HepG2 (cell line): Measurements from ENCODE around the gene SMDT1. TPM values are rescaled to one million over a fixed set of nuclear protein-coding genes. Genes with fewer than 3 reads are reported as not detected.
A peak's percentile ranks its signal among the peaks of the same experiment; 100 is the strongest.

Experiments
- CCDC6 ChIP-seq: sonication (generic); formaldehyde crosslinking; IDR thresholded peaks from 2 replicates; pipeline ENCODE4 v1.8.1; 2022; ENCODE audit warnings: mild to moderate bottlenecking, missing genetic modification reagents, moderate library complexity
- EHMT2 ChIP-seq: fragments of 200-600 bp; sonication (generic); IDR thresholded peaks from 2 replicates; pipeline ENCODE4 v1.7.0; 2017; ENCODE audit warnings: antibody characterized with exemption, low read depth, low read length, borderline replicate concordance
- GABPA ChIP-seq, 2 experiments: IDR thresholded peaks; 2 replicates each; pipeline ENCODE4 v1.6.1; 2011 to 2016; ENCODE audit warnings: low read depth in 2 of 2, low read length in 1 of 2, missing biosample characterization in 1 of 2, missing genetic modification characterization in 1 of 2
- GLI4 ChIP-seq: sonication (generic); formaldehyde crosslinking; IDR thresholded peaks from 2 replicates; pipeline ENCODE4 v1.5.1; 2020; ENCODE audit warnings: missing genetic modification reagents, mild to moderate bottlenecking, moderate library complexity, borderline replicate concordance
- HDAC1 ChIP-seq: sonication (generic); formaldehyde crosslinking; IDR thresholded peaks from 2 replicates; pipeline ENCODE4 v1.5.1; 2020; ENCODE audit warnings: mild to moderate bottlenecking, missing genetic modification reagents
- HDAC6 ChIP-seq: fragments of 200-600 bp; sonication (generic); IDR thresholded peaks from 2 replicates; pipeline ENCODE4 v1.7.0; 2017; ENCODE audit warnings: mild to moderate bottlenecking, antibody characterized with exemption, low read length, low read depth
- MBNL3 ChIP-seq: fragments of 250-450 bp; sonication (Bioruptor Pico); conservative IDR thresholded peaks from 2 replicates; pipeline ENCODE4 v1.8.0; 2022; ENCODE audit warnings: mild to moderate bottlenecking, inconsistent platforms
- MEIS1 ChIP-seq: sonication (generic); formaldehyde crosslinking; IDR thresholded peaks from 2 replicates; pipeline ENCODE4 v1.9.0; 2021; ENCODE audit warnings: mild to moderate bottlenecking, missing genetic modification reagents, moderate library complexity, borderline replicate concordance
- PTBP1 ChIP-seq: fragments of 200-400 bp; formaldehyde crosslinking; IDR thresholded peaks from 2 replicates; pipeline ENCODE4 v1.6.1; 2018; ENCODE audit warnings: low read length, low read depth; ENCODE audit not compliant: poor library complexity, severe bottlenecking
- TBL1XR1 ChIP-seq: fragments of 150-350 bp; IDR thresholded peaks from 2 replicates; pipeline ENCODE4 v1.6.1; 2014; ENCODE audit warnings: borderline replicate concordance, low read length; ENCODE audit not compliant: partially characterized antibody
- ZNF549 ChIP-seq: sonication (generic); formaldehyde crosslinking; IDR thresholded peaks from 2 replicates; pipeline ENCODE4 v1.5.0; 2020; ENCODE audit warnings: missing genetic modification reagents
- ZNF570 ChIP-seq: sonication (generic); formaldehyde crosslinking; IDR thresholded peaks from 2 replicates; pipeline ENCODE4 v1.4.0; 2020; ENCODE audit warnings: mild to moderate bottlenecking, missing genetic modification reagents, borderline replicate concordance
- ZNF678 ChIP-seq: sonication (generic); formaldehyde crosslinking; IDR thresholded peaks from 2 replicates; pipeline ENCODE4 v1.4.0; 2020; ENCODE audit warnings: mild to moderate bottlenecking, missing genetic modification reagents
- polyA plus RNA-seq, 8 experiments: library from polyadenylated mRNA; depleted of rRNA in 3 of 8; stranded (reverse) in 7 of 8; unstranded in 1 of 8; fragments of >200 nt; fragmentation: Illumina TruSeq in 4 of 8; extraction: Trizol in 4 of 8; gene quantifications; 2 replicates each; pipeline versions ENCODE4 v1.2.1 to v1.2.3, GENCODE V29; 2011 to 2016; ENCODE audit warnings: low read depth in 4 of 8, missing spikeins in 1 of 8, mixed read lengths in 1 of 8; ENCODE audit not compliant: insufficient read depth in 1 of 8
- total RNA-seq, 5 experiments: library from RNA; depleted of rRNA; stranded (reverse); fragments of >200 nt; fragmentation: Illumina TruSeq; extraction: Trizol; gene quantifications; 2 replicates each; pipeline ENCODE4 v1.2.3, GENCODE V29; 2016; ENCODE audit warnings: low read depth in 1 of 5
- TF ChIP-seq, protein P1 (sequence below): sonication (generic); formaldehyde crosslinking; IDR thresholded peaks from 2 replicates; pipeline ENCODE4 v1.5.1; 2020; ENCODE audit warnings: mild to moderate bottlenecking, moderate library complexity, missing genetic modification reagents
- TF ChIP-seq, protein P2 (sequence below): sonication (generic); formaldehyde crosslinking; IDR thresholded peaks from 2 replicates; pipeline ENCODE4 v1.4.0; 2020; ENCODE audit warnings: missing genetic modification reagents
- TF ChIP-seq, protein P3 (sequence below): sonication (generic); formaldehyde crosslinking; IDR thresholded peaks from 2 replicates; pipeline ENCODE4 v1.5.1; 2020; ENCODE audit warnings: missing genetic modification reagents, mild to moderate bottlenecking, borderline replicate concordance

The SMDT1 gene
- total and polyA plus RNA-seq, 2 of the 13 experiments (the other 11 are each of a cell fraction or from before 2014, with no cell fraction given): 8.3 to 26.6 TPM

DNA sequence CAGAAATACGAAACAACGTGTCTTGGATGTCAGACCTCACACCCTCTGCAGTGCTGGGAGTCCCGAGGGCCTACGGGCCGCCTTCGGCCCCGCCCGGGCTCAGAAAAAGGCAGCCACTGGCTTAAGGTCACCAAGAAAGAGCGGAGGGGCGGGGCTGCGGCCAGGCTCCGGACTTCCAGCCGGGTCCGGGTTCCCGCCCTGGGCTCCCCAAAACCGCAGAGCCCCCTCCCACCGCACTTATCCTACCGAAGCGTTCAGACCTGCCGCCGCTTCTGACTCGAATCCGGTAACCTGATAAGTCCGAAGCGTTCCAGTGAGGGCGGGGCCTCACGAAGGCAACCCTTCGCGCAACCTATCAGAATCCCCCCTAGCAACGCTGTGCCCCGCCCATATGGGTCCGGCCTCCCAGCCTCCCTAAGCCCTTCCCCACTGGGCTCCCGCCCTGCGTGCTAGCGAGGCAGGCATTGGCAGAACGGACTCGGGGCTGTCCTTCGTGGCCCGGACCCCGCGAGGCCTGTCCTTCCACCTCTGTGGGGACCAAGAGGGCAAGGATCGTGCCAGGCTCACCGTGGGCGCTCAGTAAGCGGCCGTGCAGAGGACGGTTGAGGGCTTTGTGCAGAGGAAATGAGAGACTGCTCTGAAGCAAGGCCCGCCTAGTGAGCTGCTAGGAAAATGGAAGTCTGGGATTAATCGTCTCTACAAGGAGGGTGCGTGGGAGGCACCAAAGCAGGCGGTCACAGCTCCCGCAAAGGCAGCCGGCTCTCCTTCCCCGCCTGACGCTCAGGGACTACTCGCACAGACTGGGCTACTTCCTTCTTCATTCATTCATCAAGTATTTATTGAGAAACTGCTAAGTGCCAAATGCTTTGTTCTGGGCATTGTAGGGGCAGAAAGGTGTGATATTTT lies 8.7 kb upstream of the SMDT1 start, which contains the start of gene NAGA (continued):
- TF ChIP-seq ZNF549 (CRISPR knock-in tag) (no peak), TBL1XR1 (no peak), EHMT2 (peak; percentile 53; the same call in 1 of the 2 replicates), ZNF678 (no peak; the same call in 1 of the 2 replicates), MBNL3 (no peak), GLI4 (CRISPR knock-in tag) (peak; percentile 78; the same call in 1 of the 2 replicates), ZNF570 (CRISPR knock-in tag) (0 out of 2 replicates have a peak, but pooled peaks have one; percentile 80), GABPA (IDR thresholded peaks at IDR 0.05; ENCODE audit: low read depth, low read length) (no peak), GABPA (CRISPR knock-in tag; IDR thresholded peaks at IDR 0.05; ENCODE audit: low read depth) (0 out of 2 replicates have a peak, but pooled peaks have one; percentile 48), CCDC6 (CRISPR knock-in tag) (peak; percentile 60; the same call in 1 of the 2 replicates), MEIS1 (CRISPR knock-in tag) (peak; percentile 43; the same call in 1 of the 2 replicates), HDAC6 (no peak), HDAC1 (CRISPR knock-in tag) (peak; percentile 95), PTBP1 (no peak)
- TF ChIP-seq, protein P1, sequence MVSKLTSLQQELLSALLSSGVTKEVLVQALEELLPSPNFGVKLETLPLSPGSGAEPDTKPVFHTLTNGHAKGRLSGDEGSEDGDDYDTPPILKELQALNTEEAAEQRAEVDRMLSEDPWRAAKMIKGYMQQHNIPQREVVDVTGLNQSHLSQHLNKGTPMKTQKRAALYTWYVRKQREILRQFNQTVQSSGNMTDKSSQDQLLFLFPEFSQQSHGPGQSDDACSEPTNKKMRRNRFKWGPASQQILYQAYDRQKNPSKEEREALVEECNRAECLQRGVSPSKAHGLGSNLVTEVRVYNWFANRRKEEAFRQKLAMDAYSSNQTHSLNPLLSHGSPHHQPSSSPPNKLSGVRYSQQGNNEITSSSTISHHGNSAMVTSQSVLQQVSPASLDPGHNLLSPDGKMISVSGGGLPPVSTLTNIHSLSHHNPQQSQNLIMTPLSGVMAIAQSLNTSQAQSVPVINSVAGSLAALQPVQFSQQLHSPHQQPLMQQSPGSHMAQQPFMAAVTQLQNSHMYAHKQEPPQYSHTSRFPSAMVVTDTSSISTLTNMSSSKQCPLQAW (CRISPR knock-in tag): peak; percentile 94
- TF ChIP-seq, protein P2, sequence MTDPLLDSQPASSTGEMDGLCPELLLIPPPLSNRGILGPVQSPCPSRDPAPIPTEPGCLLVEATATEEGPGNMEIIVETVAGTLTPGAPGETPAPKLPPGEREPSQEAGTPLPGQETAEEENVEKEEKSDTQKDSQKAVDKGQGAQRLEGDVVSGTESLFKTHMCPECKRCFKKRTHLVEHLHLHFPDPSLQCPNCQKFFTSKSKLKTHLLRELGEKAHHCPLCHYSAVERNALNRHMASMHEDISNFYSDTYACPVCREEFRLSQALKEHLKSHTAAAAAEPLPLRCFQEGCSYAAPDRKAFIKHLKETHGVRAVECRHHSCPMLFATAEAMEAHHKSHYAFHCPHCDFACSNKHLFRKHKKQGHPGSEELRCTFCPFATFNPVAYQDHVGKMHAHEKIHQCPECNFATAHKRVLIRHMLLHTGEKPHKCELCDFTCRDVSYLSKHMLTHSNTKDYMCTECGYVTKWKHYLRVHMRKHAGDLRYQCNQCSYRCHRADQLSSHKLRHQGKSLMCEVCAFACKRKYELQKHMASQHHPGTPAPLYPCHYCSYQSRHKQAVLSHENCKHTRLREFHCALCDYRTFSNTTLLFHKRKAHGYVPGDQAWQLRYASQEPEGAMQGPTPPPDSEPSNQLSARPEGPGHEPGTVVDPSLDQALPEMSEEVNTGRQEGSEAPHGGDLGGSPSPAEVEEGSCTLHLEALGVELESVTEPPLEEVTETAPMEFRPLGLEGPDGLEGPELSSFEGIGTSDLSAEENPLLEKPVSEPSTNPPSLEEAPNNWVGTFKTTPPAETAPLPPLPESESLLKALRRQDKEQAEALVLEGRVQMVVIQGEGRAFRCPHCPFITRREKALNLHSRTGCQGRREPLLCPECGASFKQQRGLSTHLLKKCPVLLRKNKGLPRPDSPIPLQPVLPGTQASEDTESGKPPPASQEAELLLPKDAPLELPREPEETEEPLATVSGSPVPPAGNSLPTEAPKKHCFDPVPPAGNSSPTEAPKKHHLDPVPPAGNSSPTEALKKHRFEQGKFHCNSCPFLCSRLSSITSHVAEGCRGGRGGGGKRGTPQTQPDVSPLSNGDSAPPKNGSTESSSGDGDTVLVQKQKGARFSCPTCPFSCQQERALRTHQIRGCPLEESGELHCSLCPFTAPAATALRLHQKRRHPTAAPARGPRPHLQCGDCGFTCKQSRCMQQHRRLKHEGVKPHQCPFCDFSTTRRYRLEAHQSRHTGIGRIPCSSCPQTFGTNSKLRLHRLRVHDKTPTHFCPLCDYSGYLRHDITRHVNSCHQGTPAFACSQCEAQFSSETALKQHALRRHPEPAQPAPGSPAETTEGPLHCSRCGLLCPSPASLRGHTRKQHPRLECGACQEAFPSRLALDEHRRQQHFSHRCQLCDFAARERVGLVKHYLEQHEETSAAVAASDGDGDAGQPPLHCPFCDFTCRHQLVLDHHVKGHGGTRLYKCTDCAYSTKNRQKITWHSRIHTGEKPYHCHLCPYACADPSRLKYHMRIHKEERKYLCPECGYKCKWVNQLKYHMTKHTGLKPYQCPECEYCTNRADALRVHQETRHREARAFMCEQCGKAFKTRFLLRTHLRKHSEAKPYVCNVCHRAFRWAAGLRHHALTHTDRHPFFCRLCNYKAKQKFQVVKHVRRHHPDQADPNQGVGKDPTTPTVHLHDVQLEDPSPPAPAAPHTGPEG: peak; percentile 63
- TF ChIP-seq, protein P3, sequence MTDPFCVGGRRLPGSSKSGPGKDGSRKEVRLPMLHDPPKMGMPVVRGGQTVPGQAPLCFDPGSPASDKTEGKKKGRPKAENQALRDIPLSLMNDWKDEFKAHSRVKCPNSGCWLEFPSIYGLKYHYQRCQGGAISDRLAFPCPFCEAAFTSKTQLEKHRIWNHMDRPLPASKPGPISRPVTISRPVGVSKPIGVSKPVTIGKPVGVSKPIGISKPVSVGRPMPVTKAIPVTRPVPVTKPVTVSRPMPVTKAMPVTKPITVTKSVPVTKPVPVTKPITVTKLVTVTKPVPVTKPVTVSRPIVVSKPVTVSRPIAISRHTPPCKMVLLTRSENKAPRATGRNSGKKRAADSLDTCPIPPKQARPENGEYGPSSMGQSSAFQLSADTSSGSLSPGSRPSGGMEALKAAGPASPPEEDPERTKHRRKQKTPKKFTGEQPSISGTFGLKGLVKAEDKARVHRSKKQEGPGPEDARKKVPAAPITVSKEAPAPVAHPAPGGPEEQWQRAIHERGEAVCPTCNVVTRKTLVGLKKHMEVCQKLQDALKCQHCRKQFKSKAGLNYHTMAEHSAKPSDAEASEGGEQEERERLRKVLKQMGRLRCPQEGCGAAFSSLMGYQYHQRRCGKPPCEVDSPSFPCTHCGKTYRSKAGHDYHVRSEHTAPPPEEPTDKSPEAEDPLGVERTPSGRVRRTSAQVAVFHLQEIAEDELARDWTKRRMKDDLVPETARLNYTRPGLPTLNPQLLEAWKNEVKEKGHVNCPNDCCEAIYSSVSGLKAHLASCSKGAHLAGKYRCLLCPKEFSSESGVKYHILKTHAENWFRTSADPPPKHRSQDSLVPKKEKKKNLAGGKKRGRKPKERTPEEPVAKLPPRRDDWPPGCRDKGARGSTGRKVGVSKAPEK: 0 out of 2 replicates have a peak, but pooled peaks have one; percentile 44
